ENCODE measurements around the gene SHMT2. TPM values are rescaled to one million over a fixed set of nuclear protein-coding genes. Genes with fewer than 3 reads are reported as not detected.

The SHMT2 gene
- total RNA-seq, 1 experiment from 2014 or later: 274 TPM

DNA sequence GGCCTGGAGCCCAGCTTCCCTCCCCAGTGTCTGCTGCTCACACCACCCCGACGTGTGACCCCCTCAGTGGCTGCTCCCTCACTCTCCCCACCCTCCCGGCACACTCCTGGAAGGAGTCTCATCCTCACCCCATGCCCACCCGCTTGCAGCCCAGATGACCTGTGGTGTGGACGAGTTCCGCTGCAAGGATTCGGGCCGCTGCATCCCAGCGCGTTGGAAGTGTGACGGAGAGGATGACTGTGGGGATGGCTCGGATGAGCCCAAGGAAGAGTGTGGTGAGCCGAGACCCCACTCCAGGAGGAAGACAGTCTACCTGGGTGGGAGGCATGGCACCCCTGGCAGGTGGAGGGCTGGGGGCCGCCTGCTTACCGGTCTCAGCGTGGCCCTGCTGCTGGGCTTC is 27.9 kb upstream of the SHMT2 start:
- BruUV-seq (replicated peaks): no TSS peak

DNA sequence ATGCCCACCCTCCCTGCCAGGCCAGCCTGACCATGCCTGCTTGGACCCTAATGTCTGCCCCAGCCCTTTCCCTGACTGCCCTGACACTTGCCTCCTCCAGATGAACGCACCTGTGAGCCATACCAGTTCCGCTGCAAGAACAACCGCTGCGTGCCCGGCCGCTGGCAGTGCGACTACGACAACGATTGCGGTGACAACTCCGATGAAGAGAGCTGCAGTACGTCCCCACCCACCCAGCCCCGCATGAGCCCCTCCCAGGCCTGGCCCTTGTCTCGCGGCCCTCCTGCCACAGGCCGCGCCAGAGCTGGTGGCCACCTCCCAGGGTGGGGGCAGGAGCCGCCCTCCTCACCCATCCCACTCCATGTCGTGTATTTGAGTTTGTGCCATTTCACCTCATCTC is 27.2 kb upstream of the SHMT2 start:
- POLR2A ChIA-PET (ENCODE audit: low non-redundant PET): no interaction called here
- no TSS peak for BruUV-seq (replicated peaks)

More for the DNA sequence above, 27.9 kb upstream of the SHMT2 start:
- DNase-seq (ENCODE audit: low spot score): no peak
- Histone ChIP-seq H3K9me3 (ENCODE audit: low read depth, low read length, poor library complexity, severe bottlenecking) (no peaks in the 10 kb centered on the region), H3K4me1 (ENCODE audit: insufficient read depth, low read length, poor library complexity, severe bottlenecking) (no peaks in the 10 kb centered on the region), H3K27ac (ENCODE audit: low read depth, low read length, poor library complexity, severe bottlenecking) (no peak overlapping the region), H3K27me3 (replicated peaks; ENCODE audit: insufficient read depth, low read depth, low read length, poor library complexity) (no peaks in the 10 kb centered on the region), H3K36me3 (ENCODE audit: insufficient read depth, low read length, poor library complexity, severe bottlenecking) (peaks cover 9% of the 10 kb centered on the region), H3K4me3 (ENCODE audit: low read depth, low read length, poor library complexity, severe bottlenecking) (no peak overlapping the region)
- intact Hi-C loops (cut with micrococcal nuclease; ENCODE audit: unreplicated experiment): no loop called here
- ChIA-PET CTCF (no interaction called here), POLR2A (ENCODE audit: low non-redundant PET) (no interaction called here)
- no peak for TF ChIP-seq EZH2 (IDR thresholded peaks at IDR 0.05; ENCODE audit: borderline replicate concordance, low read depth, low read length, poor library complexity, severe bottlenecking)
- TF ChIP-seq, protein P1, sequence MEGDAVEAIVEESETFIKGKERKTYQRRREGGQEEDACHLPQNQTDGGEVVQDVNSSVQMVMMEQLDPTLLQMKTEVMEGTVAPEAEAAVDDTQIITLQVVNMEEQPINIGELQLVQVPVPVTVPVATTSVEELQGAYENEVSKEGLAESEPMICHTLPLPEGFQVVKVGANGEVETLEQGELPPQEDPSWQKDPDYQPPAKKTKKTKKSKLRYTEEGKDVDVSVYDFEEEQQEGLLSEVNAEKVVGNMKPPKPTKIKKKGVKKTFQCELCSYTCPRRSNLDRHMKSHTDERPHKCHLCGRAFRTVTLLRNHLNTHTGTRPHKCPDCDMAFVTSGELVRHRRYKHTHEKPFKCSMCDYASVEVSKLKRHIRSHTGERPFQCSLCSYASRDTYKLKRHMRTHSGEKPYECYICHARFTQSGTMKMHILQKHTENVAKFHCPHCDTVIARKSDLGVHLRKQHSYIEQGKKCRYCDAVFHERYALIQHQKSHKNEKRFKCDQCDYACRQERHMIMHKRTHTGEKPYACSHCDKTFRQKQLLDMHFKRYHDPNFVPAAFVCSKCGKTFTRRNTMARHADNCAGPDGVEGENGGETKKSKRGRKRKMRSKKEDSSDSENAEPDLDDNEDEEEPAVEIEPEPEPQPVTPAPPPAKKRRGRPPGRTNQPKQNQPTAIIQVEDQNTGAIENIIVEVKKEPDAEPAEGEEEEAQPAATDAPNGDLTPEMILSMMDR (conservative IDR thresholded peaks at IDR 0.05; ENCODE audit: low read depth, low read length): no peak

DNA sequence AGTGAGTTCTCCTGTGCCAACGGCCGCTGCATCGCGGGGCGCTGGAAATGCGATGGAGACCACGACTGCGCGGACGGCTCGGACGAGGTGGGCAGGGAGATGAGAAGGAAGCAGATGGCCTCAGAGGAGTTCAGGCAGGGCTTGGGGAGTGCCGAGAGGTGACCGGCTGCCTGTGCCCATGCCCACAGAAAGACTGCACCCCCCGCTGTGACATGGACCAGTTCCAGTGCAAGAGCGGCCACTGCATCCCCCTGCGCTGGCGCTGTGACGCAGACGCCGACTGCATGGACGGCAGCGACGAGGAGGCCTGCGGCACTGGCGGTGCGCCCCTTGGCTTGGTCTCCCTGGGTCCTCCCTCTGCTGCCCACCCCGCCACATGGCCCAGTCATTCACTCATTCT is 26.3 kb upstream of the SHMT2 start:
- no TSS peak for BruUV-seq (replicated peaks)
- H3K4me3 ChIP-seq (ENCODE audit: low read depth, low read length, poor library complexity, severe bottlenecking): no peak overlapping the region
- H3K27me3 ChIP-seq (replicated peaks; ENCODE audit: insufficient read depth, low read depth, low read length, poor library complexity): no peaks in the 10 kb centered on the region
- ChIA-PET CTCF (no interaction called here), POLR2A (ENCODE audit: low non-redundant PET) (no interaction called here)
- no peak for DNase-seq (ENCODE audit: low spot score)
- TF ChIP-seq, protein P1 (conservative IDR thresholded peaks at IDR 0.05; ENCODE audit: low read depth, low read length): no peak
- no peak for TF ChIP-seq EZH2 (IDR thresholded peaks at IDR 0.05; ENCODE audit: borderline replicate concordance, low read depth, low read length, poor library complexity, severe bottlenecking)
- no peaks in the 10 kb centered on the region for H3K9me3 ChIP-seq (ENCODE audit: low read depth, low read length, poor library complexity, severe bottlenecking)
- H3K36me3 ChIP-seq (ENCODE audit: insufficient read depth, low read length, poor library complexity, severe bottlenecking): peaks cover 9% of the 10 kb centered on the region
- intact Hi-C loops (cut with micrococcal nuclease; ENCODE audit: unreplicated experiment): no loop called here
- no peaks in the 10 kb centered on the region for H3K4me1 ChIP-seq (ENCODE audit: insufficient read depth, low read length, poor library complexity, severe bottlenecking)
- H3K27ac ChIP-seq (ENCODE audit: low read depth, low read length, poor library complexity, severe bottlenecking): no peak overlapping the region

More for the DNA sequence above, 27.2 kb upstream of the SHMT2 start:
- intact Hi-C loops (cut with micrococcal nuclease; ENCODE audit: unreplicated experiment): no loop called here
- no peaks in the 10 kb centered on the region for H3K27me3 ChIP-seq (replicated peaks; ENCODE audit: insufficient read depth, low read depth, low read length, poor library complexity)
- H3K36me3 ChIP-seq (ENCODE audit: insufficient read depth, low read length, poor library complexity, severe bottlenecking): peaks cover 9% of the 10 kb centered on the region
- H3K9me3 ChIP-seq (ENCODE audit: low read depth, low read length, poor library complexity, severe bottlenecking): no peaks in the 10 kb centered on the region
- H3K27ac ChIP-seq (ENCODE audit: low read depth, low read length, poor library complexity, severe bottlenecking): no peak overlapping the region
- no peak for TF ChIP-seq EZH2 (IDR thresholded peaks at IDR 0.05; ENCODE audit: borderline replicate concordance, low read depth, low read length, poor library complexity, severe bottlenecking)
- TF ChIP-seq, protein P1 (conservative IDR thresholded peaks at IDR 0.05; ENCODE audit: low read depth, low read length): no peak
- H3K4me3 ChIP-seq (ENCODE audit: low read depth, low read length, poor library complexity, severe bottlenecking): no peak overlapping the region
- H3K4me1 ChIP-seq (ENCODE audit: insufficient read depth, low read length, poor library complexity, severe bottlenecking): no peaks in the 10 kb centered on the region
- CTCF ChIA-PET: no interaction called here
- DNase-seq (ENCODE audit: low spot score): no peak

Data from A673 (cell line).